ENCODE data around the gene EGFR.

GRCh38 chr7:55132550-55132889 lies 113.7 kb downstream of the EGFR start:
- no peak for TF ChIP-seq CTCF (IDR thresholded peaks at IDR 0.05; ENCODE audit: low read depth, low read length)
- no peak for TF ChIP-seq POLR2A (IDR thresholded peaks at IDR 0.05; ENCODE audit: extremely low read depth, insufficient read length)
